ENCODE measurements around the gene SOX13.

The SOX13 gene

GRCh38 chr1:204110894-204111633 lies 38.1 kb downstream of the SOX13 start:
- Histone ChIP-seq H3K9me3 (ENCODE audit: low read depth, low read length) (no peaks in the 10 kb centered on the region), H3K9ac (ENCODE audit: insufficient read length) (no peak overlapping the region), H3K36me3 (ENCODE audit: insufficient read depth, low read length) (no peaks in the 10 kb centered on the region), H3K4me3 (no peak overlapping the region), H3K27ac (no peak overlapping the region)
- no peak for TF ChIP-seq FOXP2 (optimal IDR thresholded peaks at IDR 0.05; ENCODE audit: control extremely low read depth, extremely low read length, insufficient read depth)
- no peak for TF ChIP-seq EZH2 (IDR thresholded peaks at IDR 0.05)
- TF ChIP-seq POLR2AphosphoS5 (IDR thresholded peaks at IDR 0.05; ENCODE audit: borderline replicate concordance, low read depth, low read length) = no peak
- no peak for DNase-seq (ENCODE audit: low read depth, low spot score)

- Histone ChIP-seq H3K36me3 (ENCODE audit: insufficient read depth, low read length) (no peaks in the 10 kb centered on the region), H3K9ac (ENCODE audit: insufficient read length) (no peak overlapping the region), H3K9me3 (ENCODE audit: low read depth, low read length) (no peaks in the 10 kb centered on the region), H3K4me3 (no peak overlapping the region), H3K27ac (no peak overlapping the region)
- no peak for DNase-seq (ENCODE audit: low read depth, low spot score)
- no peak for TF ChIP-seq POLR2AphosphoS5 (IDR thresholded peaks at IDR 0.05; ENCODE audit: borderline replicate concordance, low read depth, low read length)
- TF ChIP-seq EZH2 (IDR thresholded peaks at IDR 0.05) = no peak
- no peak for TF ChIP-seq FOXP2 (optimal IDR thresholded peaks at IDR 0.05; ENCODE audit: control extremely low read depth, extremely low read length, insufficient read depth)
These were observed 40.2 kb downstream of the SOX13 start for GRCh38 chr1:204112876-204113730.

GRCh38 chr1:204113896-204114295 lies 41.0 kb downstream of the SOX13 start:
- TF ChIP-seq POLR2AphosphoS5 (IDR thresholded peaks at IDR 0.05; ENCODE audit: borderline replicate concordance, low read depth, low read length) (no peak), EZH2 (IDR thresholded peaks at IDR 0.05) (no peak), FOXP2 (optimal IDR thresholded peaks at IDR 0.05; ENCODE audit: control extremely low read depth, extremely low read length, insufficient read depth) (no peak)
- Histone ChIP-seq H3K9me3 (ENCODE audit: low read depth, low read length) (no peaks in the 10 kb centered on the region), H3K9ac (ENCODE audit: insufficient read length) (no peak overlapping the region), H3K27ac (no peak overlapping the region), H3K4me3 (no peak overlapping the region), H3K36me3 (ENCODE audit: insufficient read depth, low read length) (no peaks in the 10 kb centered on the region)
- no peak for DNase-seq (ENCODE audit: low read depth, low spot score)

DNA sequence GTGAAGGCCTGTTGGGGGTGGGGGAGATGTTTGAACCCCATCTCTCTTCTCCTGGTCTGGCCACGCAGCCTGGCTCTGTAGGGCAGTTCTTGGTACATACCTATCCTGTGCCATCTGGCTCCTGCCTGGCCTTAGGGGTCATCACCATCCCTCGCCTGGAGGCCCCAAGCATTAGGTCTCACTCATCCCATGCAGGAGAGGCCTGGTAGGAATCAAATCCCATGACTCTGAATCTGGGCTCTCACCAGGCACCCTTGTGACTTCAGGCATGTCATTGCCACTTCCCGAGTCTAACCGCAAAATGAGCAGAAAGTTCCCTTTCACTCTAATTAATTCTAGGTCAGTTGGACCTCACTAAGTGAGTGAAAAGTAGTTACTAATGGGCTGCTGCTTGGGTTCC lies 41.7 kb downstream of the SOX13 start:
- DNase-seq (ENCODE audit: low read depth, low spot score) = no peak

DNA sequence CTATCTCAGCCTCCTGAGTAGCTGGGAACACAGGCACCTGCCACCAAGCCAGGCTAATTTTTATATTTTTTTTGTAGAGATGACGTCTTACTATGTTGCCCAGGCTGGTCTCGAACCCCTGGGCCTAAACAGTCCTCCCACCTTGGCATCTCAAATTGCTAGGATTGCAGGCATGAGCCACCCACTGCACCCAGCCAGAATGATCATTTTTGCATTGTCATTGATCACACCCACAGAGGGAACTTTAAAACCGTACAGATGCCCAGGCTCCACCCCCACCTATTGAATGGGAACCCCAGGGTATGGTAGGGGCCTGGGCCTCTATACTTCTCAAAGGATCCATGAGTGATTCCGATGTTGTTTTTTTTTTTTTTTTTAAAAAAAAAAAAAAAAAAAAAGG lies 42.2 kb downstream of the SOX13 start:
- no peaks in the 10 kb centered on the region for H3K9me3 ChIP-seq (ENCODE audit: low read depth, low read length)
- H3K9ac ChIP-seq (ENCODE audit: insufficient read length) = no peak overlapping the region
- DNase-seq (ENCODE audit: low read depth, low spot score) = no peak
- H3K27ac ChIP-seq = no peak overlapping the region
- no peaks in the 10 kb centered on the region for H3K36me3 ChIP-seq (ENCODE audit: insufficient read depth, low read length)
- no peak for TF ChIP-seq FOXP2 (optimal IDR thresholded peaks at IDR 0.05; ENCODE audit: control extremely low read depth, extremely low read length, insufficient read depth)
- TF ChIP-seq POLR2AphosphoS5 (IDR thresholded peaks at IDR 0.05; ENCODE audit: borderline replicate concordance, low read depth, low read length) = no peak
- no peak for TF ChIP-seq EZH2 (IDR thresholded peaks at IDR 0.05)
- no peak overlapping the region for H3K4me3 ChIP-seq

More for the DNA sequence above, 41.7 kb downstream of the SOX13 start:
- Histone ChIP-seq H3K4me3 (no peak overlapping the region), H3K36me3 (ENCODE audit: insufficient read depth, low read length) (no peaks in the 10 kb centered on the region), H3K27ac (no peak overlapping the region), H3K9me3 (ENCODE audit: low read depth, low read length) (no peaks in the 10 kb centered on the region), H3K9ac (ENCODE audit: insufficient read length) (no peak overlapping the region)
- TF ChIP-seq POLR2AphosphoS5 (IDR thresholded peaks at IDR 0.05; ENCODE audit: borderline replicate concordance, low read depth, low read length) (no peak), EZH2 (IDR thresholded peaks at IDR 0.05) (no peak), FOXP2 (optimal IDR thresholded peaks at IDR 0.05; ENCODE audit: control extremely low read depth, extremely low read length, insufficient read depth) (no peak)

DNA sequence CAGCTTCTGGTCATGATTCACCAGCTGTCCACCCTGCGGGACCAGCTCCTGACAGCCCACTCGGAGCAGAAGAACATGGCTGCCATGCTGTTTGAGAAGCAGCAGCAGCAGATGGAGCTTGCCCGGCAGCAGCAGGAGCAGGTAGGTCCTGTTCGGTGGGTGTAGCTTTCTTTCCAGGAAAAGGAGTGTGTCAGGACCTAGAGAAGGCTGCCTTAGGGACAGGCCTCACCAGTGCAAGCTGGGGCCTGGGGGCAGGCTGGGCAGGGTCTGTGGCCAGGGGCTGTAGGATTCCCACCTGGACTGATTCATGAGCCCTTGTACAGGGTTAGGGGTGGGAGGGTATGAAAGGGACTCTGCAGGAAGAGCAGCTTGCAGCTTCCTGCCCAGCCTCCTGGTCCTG lies 43.6 kb downstream of the SOX13 start:
- Histone ChIP-seq H3K9me3 (ENCODE audit: low read depth, low read length) (no peaks in the 10 kb centered on the region), H3K36me3 (ENCODE audit: insufficient read depth, low read length) (no peaks in the 10 kb centered on the region), H3K27ac (no peak overlapping the region), H3K9ac (ENCODE audit: insufficient read length) (no peak overlapping the region), H3K4me3 (no peak overlapping the region)
- no peak for DNase-seq (ENCODE audit: low read depth, low spot score)
- TF ChIP-seq POLR2AphosphoS5 (IDR thresholded peaks at IDR 0.05; ENCODE audit: borderline replicate concordance, low read depth, low read length) = no peak
- TF ChIP-seq FOXP2 (optimal IDR thresholded peaks at IDR 0.05; ENCODE audit: control extremely low read depth, extremely low read length, insufficient read depth) = no peak
- no peak for TF ChIP-seq EZH2 (IDR thresholded peaks at IDR 0.05)

- no peak for TF ChIP-seq POLR2AphosphoS5 (IDR thresholded peaks at IDR 0.05; ENCODE audit: borderline replicate concordance, low read depth, low read length)
- TF ChIP-seq FOXP2 (optimal IDR thresholded peaks at IDR 0.05; ENCODE audit: control extremely low read depth, extremely low read length, insufficient read depth) = no peak
- no peak for TF ChIP-seq EZH2 (IDR thresholded peaks at IDR 0.05)
- Histone ChIP-seq H3K9me3 (ENCODE audit: low read depth, low read length) (no peaks in the 10 kb centered on the region), H3K27ac (no peak overlapping the region), H3K36me3 (ENCODE audit: insufficient read depth, low read length) (no peaks in the 10 kb centered on the region), H3K4me3 (no peak overlapping the region), H3K9ac (ENCODE audit: insufficient read length) (no peak overlapping the region)
- no peak for DNase-seq (ENCODE audit: low read depth, low spot score)
These were observed 49.1 kb downstream of the SOX13 start for GRCh38 chr1:204121840-204122555.

DNA sequence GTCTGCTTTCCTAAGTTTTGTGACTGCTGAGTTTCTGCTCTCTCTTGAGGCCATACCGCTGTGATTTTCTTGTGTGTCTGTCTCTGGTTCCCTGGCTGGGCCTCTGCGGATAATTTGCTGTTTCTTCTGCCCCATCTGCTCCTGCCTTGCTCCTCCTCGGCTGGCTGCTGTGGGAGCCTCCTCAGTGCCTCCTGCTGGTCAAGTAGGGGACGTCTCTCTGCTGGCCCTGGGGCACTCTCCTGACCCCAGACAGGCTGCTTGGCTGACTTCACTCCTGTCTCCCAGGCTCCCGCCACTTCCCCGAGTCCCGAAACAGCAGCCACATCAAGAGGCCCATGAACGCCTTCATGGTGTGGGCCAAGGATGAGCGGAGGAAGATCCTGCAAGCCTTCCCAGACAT lies 50.5 kb downstream of the SOX13 start:
- TF ChIP-seq EZH2 (IDR thresholded peaks at IDR 0.05) = no peak
- TF ChIP-seq POLR2AphosphoS5 (IDR thresholded peaks at IDR 0.05; ENCODE audit: borderline replicate concordance, low read depth, low read length) = no peak
- TF ChIP-seq FOXP2 (optimal IDR thresholded peaks at IDR 0.05; ENCODE audit: control extremely low read depth, extremely low read length, insufficient read depth) = no peak
- H3K9ac ChIP-seq (ENCODE audit: insufficient read length) = no peak overlapping the region
- H3K9me3 ChIP-seq (ENCODE audit: low read depth, low read length) = no peaks in the 10 kb centered on the region
- H3K36me3 ChIP-seq (ENCODE audit: insufficient read depth, low read length) = no peaks in the 10 kb centered on the region
- no peak overlapping the region for H3K27ac ChIP-seq
- no peak overlapping the region for H3K4me3 ChIP-seq
- no peak for DNase-seq (ENCODE audit: low read depth, low spot score)
